ENCODE results near the gene PRSS53.
A peak's percentile ranks its signal among the peaks of the same experiment; 100 is the strongest.

PRSS53 gene

GRCh38 chr16:31117384-31118222, 28.9 kb upstream of the PRSS53 start, which contains the start of gene KAT8:
Gene KAT8 (plus strand): TSS chr16:31117664. CDS start chr16:31117682, 18 bp downstream.
- H3K4me1 ChIP-seq (ENCODE audit: control insufficient read depth, insufficient read depth, low read length, poor library complexity, severe bottlenecking), result peaks cover 5% of the 10 kb centered on the region
- H3K27me3 ChIP-seq (replicated peaks; ENCODE audit: control insufficient read depth, insufficient read depth, low read length, poor library complexity, severe bottlenecking), result no peaks in the 10 kb centered on the region
- no peaks in the 10 kb centered on the region for H3K9me3 ChIP-seq (ENCODE audit: control insufficient read depth, low read length)
- peaks cover 23% of the 10 kb centered on the region for H3K36me3 ChIP-seq (ENCODE audit: control insufficient read depth, insufficient read depth, low read length)
- peak; percentile 94 to 97 (median 96) for DNase-seq
- peak within 1 kb of the TSS; percentile 90 for H3K27ac ChIP-seq (ENCODE audit: insufficient read depth, low read length, poor library complexity, severe bottlenecking)
- H3K4me3 ChIP-seq (ENCODE audit: insufficient read depth, low read depth, low read length, poor library complexity, severe bottlenecking), result peak within 1 kb of the TSS; percentile 62

- H3K4me1 ChIP-seq (ENCODE audit: control insufficient read depth, insufficient read depth, low read length, poor library complexity, severe bottlenecking), result peaks cover 5% of the 10 kb centered on the region
- DNase-seq, result no peak
Measured at GRCh38 chr16:31114468-31114867, 25.7 kb upstream of the PRSS53 start.

GRCh38 chr16:31113121-31114120, 24.7 kb upstream of the PRSS53 start:
- DNase-seq, result no peak
- Histone ChIP-seq H3K27ac (ENCODE audit: insufficient read depth, low read length, poor library complexity, severe bottlenecking) (no peak overlapping the region), H3K36me3 (ENCODE audit: control insufficient read depth, insufficient read depth, low read length) (peaks cover 21% of the 10 kb centered on the region), H3K4me1 (ENCODE audit: control insufficient read depth, insufficient read depth, low read length, poor library complexity, severe bottlenecking) (peaks cover 9% of the 10 kb centered on the region), H3K27me3 (replicated peaks; ENCODE audit: control insufficient read depth, insufficient read depth, low read length, poor library complexity, severe bottlenecking) (no peaks in the 10 kb centered on the region), H3K9me3 (ENCODE audit: control insufficient read depth, low read length) (no peaks in the 10 kb centered on the region), H3K4me3 (ENCODE audit: insufficient read depth, low read depth, low read length, poor library complexity, severe bottlenecking) (no peak overlapping the region)

More at GRCh38 chr16:31114468-31114867, 25.7 kb upstream of the PRSS53 start:
- Histone ChIP-seq H3K27ac (ENCODE audit: insufficient read depth, low read length, poor library complexity, severe bottlenecking) (no peak overlapping the region), H3K9me3 (ENCODE audit: control insufficient read depth, low read length) (no peaks in the 10 kb centered on the region), H3K27me3 (replicated peaks; ENCODE audit: control insufficient read depth, insufficient read depth, low read length, poor library complexity, severe bottlenecking) (no peaks in the 10 kb centered on the region), H3K4me3 (ENCODE audit: insufficient read depth, low read depth, low read length, poor library complexity, severe bottlenecking) (no peak overlapping the region), H3K36me3 (ENCODE audit: control insufficient read depth, insufficient read depth, low read length) (peaks cover 20% of the 10 kb centered on the region)

GRCh38 chr16:31112711-31113110, 24.0 kb upstream of the PRSS53 start:
- Histone ChIP-seq H3K4me3 (ENCODE audit: insufficient read depth, low read depth, low read length, poor library complexity, severe bottlenecking) (no peak overlapping the region), H3K4me1 (ENCODE audit: control insufficient read depth, insufficient read depth, low read length, poor library complexity, severe bottlenecking) (peaks cover 7% of the 10 kb centered on the region), H3K27ac (ENCODE audit: insufficient read depth, low read length, poor library complexity, severe bottlenecking) (no peak overlapping the region), H3K36me3 (ENCODE audit: control insufficient read depth, insufficient read depth, low read length) (peaks cover 21% of the 10 kb centered on the region), H3K9me3 (ENCODE audit: control insufficient read depth, low read length) (no peaks in the 10 kb centered on the region), H3K27me3 (replicated peaks; ENCODE audit: control insufficient read depth, insufficient read depth, low read length, poor library complexity, severe bottlenecking) (no peaks in the 10 kb centered on the region)
- DNase-seq, result no peak

GRCh38 chr16:31111881-31112466, 23.2 kb upstream of the PRSS53 start:
- Histone ChIP-seq H3K27ac (ENCODE audit: insufficient read depth, low read length, poor library complexity, severe bottlenecking) (no peak overlapping the region), H3K9me3 (ENCODE audit: control insufficient read depth, low read length) (no peaks in the 10 kb centered on the region), H3K4me3 (ENCODE audit: insufficient read depth, low read depth, low read length, poor library complexity, severe bottlenecking) (no peak overlapping the region), H3K4me1 (ENCODE audit: control insufficient read depth, insufficient read depth, low read length, poor library complexity, severe bottlenecking) (peaks cover 7% of the 10 kb centered on the region), H3K27me3 (replicated peaks; ENCODE audit: control insufficient read depth, insufficient read depth, low read length, poor library complexity, severe bottlenecking) (no peaks in the 10 kb centered on the region), H3K36me3 (ENCODE audit: control insufficient read depth, insufficient read depth, low read length) (peaks cover 21% of the 10 kb centered on the region)
- DNase-seq, result no peak

GRCh38 chr16:31110106-31111034, 21.6 kb upstream of the PRSS53 start:
- no peak for DNase-seq
- Histone ChIP-seq H3K4me3 (ENCODE audit: insufficient read depth, low read depth, low read length, poor library complexity, severe bottlenecking) (no peak overlapping the region), H3K27ac (ENCODE audit: insufficient read depth, low read length, poor library complexity, severe bottlenecking) (no peak overlapping the region), H3K9me3 (ENCODE audit: control insufficient read depth, low read length) (no peaks in the 10 kb centered on the region), H3K27me3 (replicated peaks; ENCODE audit: control insufficient read depth, insufficient read depth, low read length, poor library complexity, severe bottlenecking) (no peaks in the 10 kb centered on the region), H3K4me1 (ENCODE audit: control insufficient read depth, insufficient read depth, low read length, poor library complexity, severe bottlenecking) (peaks cover 10% of the 10 kb centered on the region), H3K36me3 (ENCODE audit: control insufficient read depth, insufficient read depth, low read length) (peaks cover 21% of the 10 kb centered on the region)

GRCh38 chr16:31109622-31110021, 20.9 kb upstream of the PRSS53 start:
- Histone ChIP-seq H3K9me3 (ENCODE audit: control insufficient read depth, low read length) (no peaks in the 10 kb centered on the region), H3K4me1 (ENCODE audit: control insufficient read depth, insufficient read depth, low read length, poor library complexity, severe bottlenecking) (peaks cover 10% of the 10 kb centered on the region), H3K36me3 (ENCODE audit: control insufficient read depth, insufficient read depth, low read length) (peaks cover 21% of the 10 kb centered on the region), H3K27ac (ENCODE audit: insufficient read depth, low read length, poor library complexity, severe bottlenecking) (no peak overlapping the region), H3K27me3 (replicated peaks; ENCODE audit: control insufficient read depth, insufficient read depth, low read length, poor library complexity, severe bottlenecking) (no peaks in the 10 kb centered on the region), H3K4me3 (ENCODE audit: insufficient read depth, low read depth, low read length, poor library complexity, severe bottlenecking) (no peak overlapping the region)
- no peak for DNase-seq

- no peak for DNase-seq
- Histone ChIP-seq H3K4me1 (ENCODE audit: control insufficient read depth, insufficient read depth, low read length, poor library complexity, severe bottlenecking) (peaks cover 10% of the 10 kb centered on the region), H3K36me3 (ENCODE audit: control insufficient read depth, insufficient read depth, low read length) (peaks cover 21% of the 10 kb centered on the region), H3K4me3 (ENCODE audit: insufficient read depth, low read depth, low read length, poor library complexity, severe bottlenecking) (peak overlapping the region; percentile 88), H3K9me3 (ENCODE audit: control insufficient read depth, low read length) (no peaks in the 10 kb centered on the region), H3K27me3 (replicated peaks; ENCODE audit: control insufficient read depth, insufficient read depth, low read length, poor library complexity, severe bottlenecking) (no peaks in the 10 kb centered on the region), H3K27ac (ENCODE audit: insufficient read depth, low read length, poor library complexity, severe bottlenecking) (peak overlapping the region; percentile 70)
Measured at GRCh38 chr16:31108794-31109558, 20.2 kb upstream of the PRSS53 start.

Measured in effector memory CD4-positive, alpha-beta T cell (primary cell).